ENCODE measurements around the gene SLC36A4.

DNA sequence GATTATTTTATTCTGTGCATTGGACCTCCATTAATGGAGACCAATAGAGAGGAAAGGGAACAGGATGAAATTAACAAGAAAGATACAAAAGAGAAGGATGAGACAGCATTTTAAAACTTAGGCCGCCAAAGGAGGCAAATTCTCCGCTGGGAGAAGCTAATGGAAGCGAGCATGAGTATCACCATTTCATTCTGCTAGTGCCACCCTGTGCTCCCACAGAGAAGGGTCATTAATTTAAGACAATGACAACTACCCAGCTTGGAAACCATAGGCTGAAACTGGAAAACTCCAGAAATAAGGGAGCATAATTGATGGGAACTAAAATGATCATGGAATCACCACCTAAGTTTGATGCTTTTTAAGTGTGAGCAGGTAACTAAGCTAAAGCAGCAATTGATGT lies 69.2 kb downstream of the SLC36A4 start:
- TF ChIP-seq, protein P1, sequence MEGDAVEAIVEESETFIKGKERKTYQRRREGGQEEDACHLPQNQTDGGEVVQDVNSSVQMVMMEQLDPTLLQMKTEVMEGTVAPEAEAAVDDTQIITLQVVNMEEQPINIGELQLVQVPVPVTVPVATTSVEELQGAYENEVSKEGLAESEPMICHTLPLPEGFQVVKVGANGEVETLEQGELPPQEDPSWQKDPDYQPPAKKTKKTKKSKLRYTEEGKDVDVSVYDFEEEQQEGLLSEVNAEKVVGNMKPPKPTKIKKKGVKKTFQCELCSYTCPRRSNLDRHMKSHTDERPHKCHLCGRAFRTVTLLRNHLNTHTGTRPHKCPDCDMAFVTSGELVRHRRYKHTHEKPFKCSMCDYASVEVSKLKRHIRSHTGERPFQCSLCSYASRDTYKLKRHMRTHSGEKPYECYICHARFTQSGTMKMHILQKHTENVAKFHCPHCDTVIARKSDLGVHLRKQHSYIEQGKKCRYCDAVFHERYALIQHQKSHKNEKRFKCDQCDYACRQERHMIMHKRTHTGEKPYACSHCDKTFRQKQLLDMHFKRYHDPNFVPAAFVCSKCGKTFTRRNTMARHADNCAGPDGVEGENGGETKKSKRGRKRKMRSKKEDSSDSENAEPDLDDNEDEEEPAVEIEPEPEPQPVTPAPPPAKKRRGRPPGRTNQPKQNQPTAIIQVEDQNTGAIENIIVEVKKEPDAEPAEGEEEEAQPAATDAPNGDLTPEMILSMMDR (IDR thresholded peaks at IDR 0.05): no peak
- no peak for TF ChIP-seq POLR2A (IDR thresholded peaks at IDR 0.05)

All from thyroid gland (tissue), 4 donors.